ENCODE measurements around the gene SPOPL. TPM values are rescaled to one million over a fixed set of nuclear protein-coding genes. Genes with fewer than 3 reads are reported as not detected.

The SPOPL gene
- total RNA-seq, 3 donors from 2014 or later (not counting 1 experiment from before 2014, with no cell fraction given) = 32.2 to 35.9 (median 33.8) TPM

GRCh38 chr2:138559641-138560040 lies 58.1 kb downstream of the SPOPL start:
- Histone ChIP-seq H3K27ac (ENCODE audit: low read length) (no peak overlapping the region), H3K9me3 (ENCODE audit: control insufficient read depth, insufficient read depth, low read length) (no peaks in the 10 kb centered on the region), H3K36me3 (ENCODE audit: control insufficient read depth, insufficient read depth, low read length) (peaks cover 34% of the 10 kb centered on the region), H3K4me3 (ENCODE audit: low read length) (no peak overlapping the region), H3K27me3 (ENCODE audit: control insufficient read depth, insufficient read depth, low read length) (no peaks in the 10 kb centered on the region), H3K4me1 (ENCODE audit: control insufficient read depth, insufficient read depth, low read length) (no peaks in the 10 kb centered on the region)
- Mint-ChIP-seq H3K36me3 (peaks cover 7% of the 10 kb centered on the region), H3K27ac (no peak overlapping the region), H3K4me3 (no peak overlapping the region), H3K4me1 (no peaks in the 10 kb centered on the region), H3K9me3 (no peaks in the 10 kb centered on the region), H3K27me3 (ENCODE audit: low read depth in 2 of 2) (no peaks in the 10 kb centered on the region)
- intact Hi-C loops (cut with micrococcal nuclease) = no loop called here
- TF ChIP-seq CTCF (IDR thresholded peaks at IDR 0.05) = no peak
- WGBS (ENCODE audit: insufficient coverage) = 100% methylated on average over 1 of the region's 1 CpG
- ATAC-seq = no peak
- no peak for DNase-seq

GRCh38 chr2:138564586-138565229 lies 63.1 kb downstream of the SPOPL start:
- H3K27ac Mint-ChIP-seq = no peak overlapping the region
- Histone ChIP-seq H3K36me3 (ENCODE audit: control insufficient read depth, insufficient read depth, low read length) (peaks cover 47% of the 10 kb centered on the region), H3K27ac (ENCODE audit: low read length) (no peak overlapping the region), H3K4me1 (ENCODE audit: control insufficient read depth, insufficient read depth, low read length) (no peaks in the 10 kb centered on the region), H3K9me3 (ENCODE audit: control insufficient read depth, insufficient read depth, low read length) (no peaks in the 10 kb centered on the region), H3K27me3 (ENCODE audit: control insufficient read depth, insufficient read depth, low read length) (no peaks in the 10 kb centered on the region), H3K4me3 (ENCODE audit: low read length) (no peak overlapping the region)
- intact Hi-C loops (cut with micrococcal nuclease) = no loop called here
- no peak overlapping the region for H3K4me3 Mint-ChIP-seq
- ATAC-seq (no peak), DNase-seq (no peak)
- H3K4me1 Mint-ChIP-seq = no peaks in the 10 kb centered on the region
- peaks cover 3% of the 10 kb centered on the region for H3K36me3 Mint-ChIP-seq
- no peaks in the 10 kb centered on the region for H3K27me3 Mint-ChIP-seq (ENCODE audit: low read depth in 2 of 2)
- 85% methylated on average over 5 of the region's 5 CpGs for WGBS (ENCODE audit: insufficient coverage)
- H3K9me3 Mint-ChIP-seq = no peaks in the 10 kb centered on the region
- TF ChIP-seq CTCF (IDR thresholded peaks at IDR 0.05) = no peak

- Mint-ChIP-seq H3K36me3 (peaks cover 8% of the 10 kb centered on the region), H3K9me3 (no peaks in the 10 kb centered on the region), H3K4me3 (no peak overlapping the region), H3K27me3 (ENCODE audit: low read depth in 2 of 2) (no peaks in the 10 kb centered on the region), H3K27ac (no peak overlapping the region), H3K4me1 (no peaks in the 10 kb centered on the region)
- no peak overlapping the region for H3K27ac ChIP-seq (ENCODE audit: low read length)
- no peak for DNase-seq
- no peak for TF ChIP-seq CTCF (IDR thresholded peaks at IDR 0.05)
- H3K36me3 ChIP-seq (ENCODE audit: control insufficient read depth, insufficient read depth, low read length) = peaks cover 45% of the 10 kb centered on the region
- no peaks in the 10 kb centered on the region for H3K27me3 ChIP-seq (ENCODE audit: control insufficient read depth, insufficient read depth, low read length)
- ATAC-seq = no peak
- intact Hi-C loops (cut with micrococcal nuclease) = no loop called here
- H3K4me3 ChIP-seq (ENCODE audit: low read length) = no peak overlapping the region
- H3K4me1 ChIP-seq (ENCODE audit: control insufficient read depth, insufficient read depth, low read length) = no peaks in the 10 kb centered on the region
- no peaks in the 10 kb centered on the region for H3K9me3 ChIP-seq (ENCODE audit: control insufficient read depth, insufficient read depth, low read length)
Measured at GRCh38 chr2:138565230-138565598, 63.6 kb downstream of the SPOPL start.

GRCh38 chr2:138572318-138572717 lies 70.7 kb downstream of the SPOPL start:
- Histone ChIP-seq H3K27me3 (ENCODE audit: control insufficient read depth, insufficient read depth, low read length) (no peaks in the 10 kb centered on the region), H3K4me3 (ENCODE audit: low read length) (no peak overlapping the region), H3K36me3 (ENCODE audit: control insufficient read depth, insufficient read depth, low read length) (peaks cover 36% of the 10 kb centered on the region), H3K9me3 (ENCODE audit: control insufficient read depth, insufficient read depth, low read length) (no peaks in the 10 kb centered on the region), H3K4me1 (ENCODE audit: control insufficient read depth, insufficient read depth, low read length) (no peaks in the 10 kb centered on the region), H3K27ac (ENCODE audit: low read length) (no peak overlapping the region)
- WGBS (ENCODE audit: insufficient coverage) = no CpG with 5 or more reads among the region's 2 CpGs
- Mint-ChIP-seq H3K36me3 (peaks cover 15% of the 10 kb centered on the region), H3K4me1 (no peaks in the 10 kb centered on the region), H3K27me3 (ENCODE audit: low read depth in 2 of 2) (no peaks in the 10 kb centered on the region), H3K9me3 (peaks cover 0 to 3% of the 10 kb centered on the region in 2 donors), H3K4me3 (no peak overlapping the region), H3K27ac (no peak overlapping the region)
- DNase-seq (no peak), ATAC-seq (no peak)
- intact Hi-C loops (cut with micrococcal nuclease) = no loop called here
- no peak for TF ChIP-seq CTCF (IDR thresholded peaks at IDR 0.05)
